H9 (cell line): ENCODE results near the gene MCRIP2. TPM values are rescaled to one million over a fixed set of nuclear protein-coding genes. Genes with fewer than 3 reads are reported as not detected.

Experiments used
- DNase-seq: peaks from one replicate; pipeline ENCODE4 v3.0.0-alpha.2; 2017
- H2AFZ ChIP-seq: one replicate; pipeline ENCODE4 v1.6.1; 2013; ENCODE audit warnings: mild to moderate bottlenecking, low read length, control low read depth, moderate library complexity
- H2AK5ac ChIP-seq: 2 replicates; pipeline ENCODE4 v1.6.1; 2013; ENCODE audit warnings: low read length, control low read depth, mixed read lengths; ENCODE audit not compliant: insufficient read length
- H2BK120ac ChIP-seq: one replicate; pipeline ENCODE4 v1.6.1; 2013; ENCODE audit warnings: low read depth, mild to moderate bottlenecking, low read length, control low read depth, inconsistent platforms; ENCODE audit not compliant: poor library complexity, severe bottlenecking
- H2BK12ac ChIP-seq: 2 replicates; pipeline ENCODE4 v1.6.1; 2013; ENCODE audit warnings: low read length, control low read depth, mixed read lengths, low read depth; ENCODE audit not compliant: insufficient read length
- H2BK15ac ChIP-seq: 2 replicates; pipeline ENCODE4 v1.6.1; 2013; ENCODE audit warnings: low read depth, low read length, control low read depth
- H2BK20ac ChIP-seq: one replicate; pipeline ENCODE4 v1.6.1; 2013; ENCODE audit warnings: low read depth, mild to moderate bottlenecking, low read length, control low read depth, inconsistent platforms; ENCODE audit not compliant: poor library complexity, severe bottlenecking
- H2BK5ac ChIP-seq: 2 replicates; pipeline ENCODE4 v1.6.1; 2013; ENCODE audit warnings: low read length, control low read depth, mixed read lengths; ENCODE audit not compliant: insufficient read length
- H3K14ac ChIP-seq: 2 replicates; pipeline ENCODE4 v1.6.1; 2013; ENCODE audit warnings: low read length, control low read depth; ENCODE audit not compliant: insufficient read depth
- H3K18ac ChIP-seq: 2 replicates; pipeline ENCODE4 v1.6.1; 2013; ENCODE audit warnings: low read depth, mild to moderate bottlenecking, mixed read lengths, low read length, control low read depth; ENCODE audit not compliant: insufficient read length
- H3K23ac ChIP-seq: 2 replicates; pipeline ENCODE4 v1.6.1; 2013; ENCODE audit warnings: low read length, control low read depth, mixed read lengths, low read depth; ENCODE audit not compliant: insufficient read length
- H3K23me2 ChIP-seq: 2 replicates; pipeline ENCODE4 v1.6.1; 2013; ENCODE audit warnings: low read depth, mild to moderate bottlenecking, mixed read lengths, low read length, control low read depth; ENCODE audit not compliant: insufficient read length, poor library complexity, severe bottlenecking
- H3K27ac ChIP-seq: 2 replicates; pipeline ENCODE4 v1.5.1; 2013; ENCODE audit warnings: low read length, control low read depth, mixed read lengths, low read depth; ENCODE audit not compliant: insufficient read length
- H3K27me3 ChIP-seq: 2 replicates; pipeline ENCODE4 v1.6.1; 2013; ENCODE audit warnings: low read length, control low read depth, inconsistent platforms; ENCODE audit not compliant: insufficient read depth
- H3K4ac ChIP-seq: 2 replicates; pipeline ENCODE4 v1.6.1; 2013; ENCODE audit warnings: low read depth, mild to moderate bottlenecking, control low read depth, inconsistent platforms, low read length, moderate library complexity
- H3K4me1 ChIP-seq: 2 replicates; pipeline ENCODE4 v1.6.1; 2013; ENCODE audit warnings: low read length, control low read depth, inconsistent platforms; ENCODE audit not compliant: insufficient read depth
- H3K4me2 ChIP-seq: 2 replicates; pipeline ENCODE4 v1.6.1; 2013; ENCODE audit warnings: low read length, control low read depth, mixed read lengths; ENCODE audit not compliant: insufficient read length, insufficient read depth
- H3K56ac ChIP-seq: 2 replicates; pipeline ENCODE4 v1.6.1; 2013; ENCODE audit warnings: low read depth, mild to moderate bottlenecking, mixed read lengths, low read length, control low read depth; ENCODE audit not compliant: insufficient read length
- H3K79me1 ChIP-seq: 2 replicates; pipeline ENCODE4 v1.6.1; 2013; ENCODE audit warnings: low read depth, mild to moderate bottlenecking, moderate library complexity, low read length, control low read depth, inconsistent platforms; ENCODE audit not compliant: insufficient read depth, poor library complexity, severe bottlenecking
- H3K79me2 ChIP-seq: 2 replicates; pipeline ENCODE4 v1.6.1; 2013; ENCODE audit warnings: low read length, control low read depth, inconsistent platforms; ENCODE audit not compliant: insufficient read depth
- H3K9ac ChIP-seq: 2 replicates; pipeline ENCODE4 v1.6.1; 2013; ENCODE audit warnings: low read length, control low read depth, mixed read lengths; ENCODE audit not compliant: insufficient read length; ENCODE audit errors: extremely low read depth
- H3K9me3 ChIP-seq: one replicate; pipeline ENCODE4 v1.6.1; 2013; ENCODE audit warnings: low read depth, low read length, inconsistent platforms; ENCODE audit not compliant: control insufficient read depth
- H3T11ph ChIP-seq: one replicate; pipeline ENCODE4 v1.6.1; 2013; ENCODE audit warnings: mild to moderate bottlenecking, low read length, control low read depth, inconsistent platforms
- H4K20me1 ChIP-seq: one replicate; pipeline ENCODE4 v1.6.1; 2013; ENCODE audit not compliant: control insufficient read depth, insufficient read length, insufficient read depth
- H4K5ac ChIP-seq: 2 replicates; pipeline ENCODE4 v1.6.1; 2013; ENCODE audit warnings: low read depth, mild to moderate bottlenecking, mixed read lengths, low read length, control low read depth; ENCODE audit not compliant: insufficient read length
- H4K8ac ChIP-seq: replicated peaks from 2 replicates; pipeline ENCODE4 v1.6.1; 2013; ENCODE audit warnings: low read length, control low read depth, mixed read lengths, low read depth; ENCODE audit not compliant: insufficient read length
- H4K91ac ChIP-seq: 2 replicates; pipeline ENCODE4 v1.6.1; 2013; ENCODE audit warnings: low read depth, mild to moderate bottlenecking, moderate library complexity, mixed read lengths, low read length, control low read depth; ENCODE audit not compliant: insufficient read length
- H3K27ac Mint-ChIP-seq, 3 experiments: 2 replicates in 2 of 3; 3 replicates in 1 of 3; pipeline ENCODE4 v1.8.0; 2020 to 2021; ENCODE audit warnings: mixed read lengths in 3 of 3, mild to moderate bottlenecking in 1 of 3, moderate library complexity in 1 of 3
- H3K27me3 Mint-ChIP-seq: 2 replicates; pipeline ENCODE4 v1.8.0; 2021; ENCODE audit warnings: low read depth, mild to moderate bottlenecking, moderate library complexity, mixed read lengths
- H3K36me3 Mint-ChIP-seq, 3 experiments: 2 replicates in 2 of 3; 3 replicates in 1 of 3; pipeline ENCODE4 v1.8.0; 2020 to 2021; ENCODE audit warnings: low read depth in 3 of 3, mixed read lengths in 3 of 3; ENCODE audit not compliant: insufficient read depth in 1 of 3
- H3K4me1 Mint-ChIP-seq, 2 experiments: 2 replicates each; pipeline ENCODE4 v1.8.0; 2020; ENCODE audit warnings: mixed read lengths in 2 of 2
- H3K4me3 Mint-ChIP-seq, 2 experiments: 2 replicates in 1 of 2; 3 replicates in 1 of 2; pipeline ENCODE4 v1.8.0; 2020 to 2021; ENCODE audit warnings: mild to moderate bottlenecking in 2 of 2, mixed read lengths in 2 of 2, moderate library complexity in 1 of 2
- H3K9me3 Mint-ChIP-seq, 2 experiments: 2 replicates in 1 of 2; 3 replicates in 1 of 2; pipeline ENCODE4 v1.8.0; 2020; ENCODE audit warnings: mild to moderate bottlenecking in 2 of 2, mixed read lengths in 2 of 2, moderate library complexity in 1 of 2
- WGBS: extraction: QIAGEN DNeasy Blood & Tissue Kit; methylation state at CpG from one replicate; pipeline ENCODE4 v1.1.7; 2013; ENCODE audit warnings: missing lambda C conversion rate, low lambda C conversion rate, mixed read lengths; ENCODE audit not compliant: insufficient read length; ENCODE audit errors: extremely low coverage; 5-methylcytosine and 5-hydroxymethylcytosine counted together
- total RNA-seq: library from RNA; stranded (reverse); gene quantifications from 2 replicates; pipeline ENCODE4 v1.2.1, GENCODE V29; 2021
- TF ChIP-seq, protein P1 (sequence below): fragments of 200-600 bp; sonication (generic); conservative IDR thresholded peaks from 3 replicates; pipeline ENCODE4 v1.8.0; 2021; ENCODE audit warnings: antibody characterized with exemption, mild to moderate bottlenecking

The MCRIP2 gene
- total RNA-seq, 1 experiment from 2014 or later, result 52.5 TPM

DNA sequence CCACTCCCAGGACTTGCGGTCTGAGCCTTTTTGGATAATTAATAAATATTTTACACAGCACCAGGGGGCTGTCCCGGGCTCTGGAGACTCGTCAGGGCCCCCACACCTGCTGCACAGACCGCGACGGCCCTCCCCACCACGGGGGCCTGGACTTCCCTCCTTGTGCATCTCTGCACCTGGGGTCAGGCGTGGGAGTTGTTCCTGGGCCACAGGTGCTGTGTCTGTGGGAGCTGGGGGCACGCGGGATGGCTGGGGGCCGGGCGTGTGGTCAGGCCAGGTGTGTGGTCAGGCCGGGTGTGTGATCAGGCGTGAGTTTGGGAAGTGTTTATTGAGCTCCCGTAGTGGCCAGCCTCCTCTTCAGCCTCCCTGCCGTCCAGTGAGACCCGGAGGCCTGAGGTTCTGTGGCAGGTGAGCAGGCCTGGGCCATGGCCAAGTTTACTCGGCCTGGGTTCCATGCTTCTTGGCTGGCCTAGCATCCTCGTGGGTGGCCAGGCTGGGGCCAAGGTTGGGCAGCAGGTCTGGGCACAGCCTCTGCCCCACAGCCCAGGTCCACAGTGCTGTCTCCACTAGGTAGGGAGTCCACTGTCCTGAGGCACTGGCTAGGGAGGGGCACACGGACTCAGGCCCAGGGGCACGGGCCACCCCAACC lies 36.7 kb downstream of the MCRIP2 start:
- H3K23ac ChIP-seq, result no peak overlapping the region
- H3T11ph ChIP-seq, result no peak overlapping the region
- H3K14ac ChIP-seq, result no peak overlapping the region; the same call in 1 of the 2 replicates
- H2BK12ac ChIP-seq, result no peak overlapping the region
- H2BK15ac ChIP-seq, result no peak overlapping the region
- no peak overlapping the region for H3K56ac ChIP-seq
- H3K18ac ChIP-seq, result no peak overlapping the region
- no peaks in the 10 kb centered on the region for H3K4me1 ChIP-seq
- H3K27me3 Mint-ChIP-seq, result peaks cover 3% of the 10 kb centered on the region; the same call in 1 of the 2 replicates
- no peak overlapping the region for H3K4me3 Mint-ChIP-seq
- no peak overlapping the region for H3K4ac ChIP-seq
- peaks cover 15% of the 10 kb centered on the region for H3K23me2 ChIP-seq
- H2AFZ ChIP-seq, result no peak overlapping the region
- TF ChIP-seq, protein P1, sequence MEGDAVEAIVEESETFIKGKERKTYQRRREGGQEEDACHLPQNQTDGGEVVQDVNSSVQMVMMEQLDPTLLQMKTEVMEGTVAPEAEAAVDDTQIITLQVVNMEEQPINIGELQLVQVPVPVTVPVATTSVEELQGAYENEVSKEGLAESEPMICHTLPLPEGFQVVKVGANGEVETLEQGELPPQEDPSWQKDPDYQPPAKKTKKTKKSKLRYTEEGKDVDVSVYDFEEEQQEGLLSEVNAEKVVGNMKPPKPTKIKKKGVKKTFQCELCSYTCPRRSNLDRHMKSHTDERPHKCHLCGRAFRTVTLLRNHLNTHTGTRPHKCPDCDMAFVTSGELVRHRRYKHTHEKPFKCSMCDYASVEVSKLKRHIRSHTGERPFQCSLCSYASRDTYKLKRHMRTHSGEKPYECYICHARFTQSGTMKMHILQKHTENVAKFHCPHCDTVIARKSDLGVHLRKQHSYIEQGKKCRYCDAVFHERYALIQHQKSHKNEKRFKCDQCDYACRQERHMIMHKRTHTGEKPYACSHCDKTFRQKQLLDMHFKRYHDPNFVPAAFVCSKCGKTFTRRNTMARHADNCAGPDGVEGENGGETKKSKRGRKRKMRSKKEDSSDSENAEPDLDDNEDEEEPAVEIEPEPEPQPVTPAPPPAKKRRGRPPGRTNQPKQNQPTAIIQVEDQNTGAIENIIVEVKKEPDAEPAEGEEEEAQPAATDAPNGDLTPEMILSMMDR, result no peak
- H3K27me3 ChIP-seq, result no peaks in the 10 kb centered on the region
- no peaks in the 10 kb centered on the region for H4K20me1 ChIP-seq
- H3K36me3 Mint-ChIP-seq, result peaks cover 14 to 27% (median 21%) of the 10 kb centered on the region in 3 experiments; a peak in 6 of 7 replicates
- H3K9ac ChIP-seq, result no peak overlapping the region
- no peak overlapping the region for H3K4me2 ChIP-seq
- whole genome bisulfite sequencing, result no CpG with 5 or more reads among the region's 21 CpGs
- H3K79me2 ChIP-seq, result peaks cover 2% of the 10 kb centered on the region; the same call in 1 of the 2 replicates
- DNase-seq, result no peak
- no peaks in the 10 kb centered on the region for H3K79me1 ChIP-seq
- H4K5ac ChIP-seq, result no peak overlapping the region
- H2BK20ac ChIP-seq, result no peak overlapping the region
- peaks cover 23 to 41% of the 10 kb centered on the region in 2 experiments for H3K4me1 Mint-ChIP-seq
- H3K27ac ChIP-seq, result no peak overlapping the region
- no peak overlapping the region for H3K27ac Mint-ChIP-seq
- H4K91ac ChIP-seq, result no peak overlapping the region
- no peaks in the 10 kb centered on the region for H3K9me3 Mint-ChIP-seq
- no peak overlapping the region for H4K8ac ChIP-seq
- H2BK5ac ChIP-seq, result no peak overlapping the region
- no peaks in the 10 kb centered on the region for H3K9me3 ChIP-seq
- H2AK5ac ChIP-seq, result no peak overlapping the region
- H2BK120ac ChIP-seq, result no peak overlapping the region
